Activated CD8-positive, alpha-beta memory T cell treated with anti-CD3 and anti-CD28 coated beads, Interleukin-2, amount 10 ng/mL, durations not matched to agents 7 days and 5 days (primary cell): Measurements from ENCODE around the gene NPRL2. TPM values are rescaled to one million over a fixed set of nuclear protein-coding genes. Genes with fewer than 3 reads are reported as not detected.

Experiments used
- ATAC-seq: fragments of 150-1000 bp; cut with Tn5 transposase; one replicate; pipeline ENCODE4 v1.10.0; 2021; ENCODE audit warnings: moderate library complexity
- CTCF ChIA-PET: fragments of 350-600 bp; sonication (Branson Sonifier 250); formaldehyde crosslinking; loops from one replicate; lab custom pipeline; 2021; ENCODE audit warnings: antibody characterized with exemption; lab: Charles Lee
- DNase-seq: peaks from one replicate; pipeline ENCODE4 v3.0.0-alpha.2; 2020
- H3K27ac Mint-ChIP-seq: one replicate; pipeline ENCODE4 v1.8.0; 2021; ENCODE audit warnings: mild to moderate bottlenecking, mixed read lengths
- H3K27me3 Mint-ChIP-seq: one replicate; pipeline ENCODE4 v1.8.0; 2021; ENCODE audit warnings: mixed read lengths
- H3K36me3 Mint-ChIP-seq: one replicate; pipeline ENCODE4 v1.8.0; 2021; ENCODE audit warnings: mild to moderate bottlenecking, mixed read lengths
- H3K4me1 Mint-ChIP-seq: one replicate; pipeline ENCODE4 v1.8.0; 2021; ENCODE audit warnings: mixed read lengths
- H3K4me3 Mint-ChIP-seq: one replicate; pipeline ENCODE4 v1.8.0; 2021; ENCODE audit warnings: mild to moderate bottlenecking, moderate library complexity, mixed read lengths
- H3K9me3 Mint-ChIP-seq: one replicate; pipeline ENCODE4 v1.8.0; 2022; ENCODE audit warnings: low read depth, mixed read lengths
- total RNA-seq, 2 experiments: library from RNA; stranded (reverse); gene quantifications; one replicate each; pipeline ENCODE4 v1.2.3, GENCODE V29; 2021

NPRL2 gene
- total RNA-seq, 2 experiments from 2014 or later, result 45.3 to 49.7 TPM

DNA sequence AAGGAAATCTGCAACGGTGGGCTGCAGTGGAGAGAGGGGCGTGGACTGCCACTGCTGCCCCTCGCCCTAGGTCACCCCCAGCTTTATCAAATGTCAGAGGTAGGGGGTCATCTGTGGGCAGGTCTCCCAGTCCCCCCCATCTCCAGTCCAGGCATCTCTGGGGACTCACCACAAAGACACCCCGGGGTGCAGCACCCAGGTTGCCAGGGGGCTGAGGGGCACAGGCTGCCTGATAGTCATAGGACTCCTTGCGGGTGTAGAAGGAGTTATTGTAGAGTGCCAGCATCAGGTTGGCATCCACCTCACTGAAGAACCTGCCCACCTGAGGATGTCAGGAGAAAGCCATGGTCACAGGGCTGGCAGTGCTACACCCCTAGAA lies 15.3 kb upstream of the NPRL2 start:
- Mint-ChIP-seq H3K36me3 (no peaks in the 10 kb centered on the region), H3K4me1 (peaks cover 4% of the 10 kb centered on the region), H3K27me3 (no peaks in the 10 kb centered on the region), H3K4me3 (peak overlapping the region; percentile 75), H3K27ac (peak overlapping the region; percentile 79), H3K9me3 (no peaks in the 10 kb centered on the region)
- DNase-seq (no peak), ATAC-seq (no peak)
- CTCF ChIA-PET, result interaction anchor here (0.9 to 1.5 kb wide), 5 partner anchors 19 to 177 kb away, joined by 3 to 4 read pairs (median 4); partner anchors contain the start of gene ZMYND10

DNA sequence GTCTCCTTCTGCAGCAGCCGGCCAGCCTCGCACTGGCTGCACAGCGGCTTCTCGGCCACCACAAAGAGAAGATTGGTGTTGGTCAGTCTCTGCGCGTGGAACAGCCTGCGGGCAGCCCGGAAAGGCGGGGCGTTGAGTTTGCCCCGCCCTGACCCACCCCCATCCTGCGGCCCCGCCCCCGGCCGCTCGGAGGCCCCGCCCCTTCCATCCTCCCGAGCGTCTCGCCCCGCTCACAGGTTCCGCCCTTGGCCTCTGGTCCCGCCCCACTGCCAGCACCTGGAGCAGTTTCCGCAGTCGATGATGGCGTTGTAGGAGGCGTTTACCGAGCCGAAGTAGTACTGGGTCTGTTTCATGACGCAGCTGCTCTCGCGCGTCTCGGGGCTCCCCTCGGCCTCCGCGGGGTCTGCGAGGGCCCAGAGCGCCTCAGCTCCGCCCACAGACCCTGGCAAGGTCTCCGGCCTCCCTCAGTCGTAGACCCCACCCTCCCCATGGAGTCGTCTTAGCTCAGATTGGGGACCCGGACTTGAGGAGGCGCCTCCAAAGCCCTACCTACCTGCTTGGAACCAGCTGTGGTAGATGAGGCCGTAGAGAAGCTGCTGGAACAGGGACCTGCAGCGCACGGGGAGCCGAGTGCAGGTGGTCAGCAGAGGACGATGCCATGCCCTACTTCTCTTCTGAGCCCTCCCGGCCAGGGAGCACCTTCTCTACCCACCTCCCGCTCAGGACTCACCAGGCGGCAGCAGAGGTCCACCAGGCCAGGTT lies 14.7 kb upstream of the NPRL2 start:
- no peaks in the 10 kb centered on the region for H3K9me3 Mint-ChIP-seq
- H3K27ac Mint-ChIP-seq, result peak overlapping the region; percentile 79
- no peaks in the 10 kb centered on the region for H3K36me3 Mint-ChIP-seq
- H3K27me3 Mint-ChIP-seq, result no peaks in the 10 kb centered on the region
- peak overlapping the region; percentile 75 for H3K4me3 Mint-ChIP-seq
- DNase-seq, result peak; percentile 97
- CTCF ChIA-PET, result interaction anchor here (0.9 to 1.3 kb wide), 5 partner anchors 18 to 100 kb away, joined by 3 to 4 read pairs (median 4); partner anchors contain the start of gene ZMYND10
- H3K4me1 Mint-ChIP-seq, result peaks cover 4% of the 10 kb centered on the region
- ATAC-seq, result peak; percentile 99

- no peaks in the 10 kb centered on the region for H3K36me3 Mint-ChIP-seq
- CTCF ChIA-PET, result interaction anchor here (0.9 to 1.3 kb wide), 4 partner anchors 18 to 178 kb away, joined by 3 to 4 read pairs (median 4); partner anchors contain the start of gene ZMYND10
- no peaks in the 10 kb centered on the region for H3K27me3 Mint-ChIP-seq
- H3K27ac Mint-ChIP-seq, result no peak overlapping the region
- peak overlapping the region; percentile 75 for H3K4me3 Mint-ChIP-seq
- no peaks in the 10 kb centered on the region for H3K9me3 Mint-ChIP-seq
- DNase-seq, result no peak
- ATAC-seq, result no peak
- peaks cover 10% of the 10 kb centered on the region for H3K4me1 Mint-ChIP-seq
Observed at GRCh38 chr3:50364573-50365079, 14.1 kb upstream of the NPRL2 start.

GRCh38 chr3:50359760-50360110 lies 9.2 kb upstream of the NPRL2 start:
- CTCF ChIA-PET, result interaction anchor here (0.7 to 2.3 kb wide), 4 partner anchors 9 to 182 kb away, joined by 4 to 6 read pairs (median 4); partner anchors contain the start of genes CYB561D2 and NPRL2
- no peak for ATAC-seq
- no peaks in the 10 kb centered on the region for H3K9me3 Mint-ChIP-seq

GRCh38 chr3:50358911-50359759 lies 8.6 kb upstream of the NPRL2 start, which contains the start of gene TMEM115:
TMEM115 (minus strand) TSS chr3:50359521; CDS start chr3:50359063, 458 bp downstream.
- Mint-ChIP-seq H3K27me3 (no peaks in the 10 kb centered on the region), H3K9me3 (no peaks in the 10 kb centered on the region), H3K4me3 (peak within 1 kb of the TSS; percentile 93), H3K4me1 (peaks cover 43% of the 10 kb centered on the region), H3K36me3 (peaks cover 7% of the 10 kb centered on the region), H3K27ac (peak within 1 kb of the TSS; percentile 89)
- DNase-seq (peak; percentile 99), ATAC-seq (peak; percentile 100)
- CTCF ChIA-PET, result interaction anchor here (0.7 to 2.3 kb wide), 4 partner anchors 8 to 183 kb away, joined by 4 to 6 read pairs (median 4); partner anchors contain the start of genes CYB561D2 and NPRL2

More at GRCh38 chr3:50359760-50360110, 9.2 kb upstream of the NPRL2 start:
- no peak for DNase-seq
- H3K27ac Mint-ChIP-seq, result peak overlapping the region; percentile 89
- no peaks in the 10 kb centered on the region for H3K27me3 Mint-ChIP-seq
- H3K36me3 Mint-ChIP-seq, result peaks cover 2% of the 10 kb centered on the region
- H3K4me3 Mint-ChIP-seq, result peak overlapping the region; percentile 93
- H3K4me1 Mint-ChIP-seq, result peaks cover 39% of the 10 kb centered on the region

GRCh38 chr3:50358355-50358910 lies 7.9 kb upstream of the NPRL2 start:
- H3K36me3 Mint-ChIP-seq, result peaks cover 8% of the 10 kb centered on the region
- DNase-seq, result no peak
- H3K4me1 Mint-ChIP-seq, result peaks cover 44% of the 10 kb centered on the region
- H3K27ac Mint-ChIP-seq, result peak overlapping the region; percentile 84
- ATAC-seq, result no peak
- no peaks in the 10 kb centered on the region for H3K9me3 Mint-ChIP-seq
- CTCF ChIA-PET, result interaction anchor here (2.1 to 2.3 kb wide), 2 partner anchors 11 to 184 kb away, joined by 6 to 20 read pairs; no protein-coding TSS in a partner anchor
- peak overlapping the region; percentile 93 for H3K4me3 Mint-ChIP-seq
- H3K27me3 Mint-ChIP-seq, result no peaks in the 10 kb centered on the region

- H3K27me3 Mint-ChIP-seq, result no peaks in the 10 kb centered on the region
- peak overlapping the region; percentile 45 for H3K27ac Mint-ChIP-seq
- ATAC-seq (no peak), DNase-seq (no peak)
- H3K36me3 Mint-ChIP-seq, result peaks cover 10% of the 10 kb centered on the region
- CTCF ChIA-PET, result interaction anchor here (0.8 to 2.1 kb wide), 7 partner anchors 10 to 185 kb away, joined by 3 to 20 read pairs (median 4); partner anchors contain the start of genes HYAL3, NAA80 and ZMYND10
- no peaks in the 10 kb centered on the region for H3K9me3 Mint-ChIP-seq
- H3K4me3 Mint-ChIP-seq, result peak overlapping the region; percentile 93
- H3K4me1 Mint-ChIP-seq, result peaks cover 47% of the 10 kb centered on the region
Observed at GRCh38 chr3:50357481-50357880, 6.9 kb upstream of the NPRL2 start.

GRCh38 chr3:50356553-50356952 lies 6.0 kb upstream of the NPRL2 start:
- ATAC-seq (no peak), DNase-seq (no peak)
- peak overlapping the region; percentile 45 for H3K27ac Mint-ChIP-seq
- H3K9me3 Mint-ChIP-seq, result no peaks in the 10 kb centered on the region
- H3K4me3 Mint-ChIP-seq, result peak overlapping the region; percentile 13
- peaks cover 51% of the 10 kb centered on the region for H3K4me1 Mint-ChIP-seq
- peaks cover 10% of the 10 kb centered on the region for H3K36me3 Mint-ChIP-seq
- CTCF ChIA-PET, result interaction anchor here (0.7 to 2.1 kb wide), 5 partner anchors 9 to 186 kb away, joined by 3 to 20 read pairs (median 3); partner anchors contain the start of gene ZMYND10
- no peaks in the 10 kb centered on the region for H3K27me3 Mint-ChIP-seq

DNA sequence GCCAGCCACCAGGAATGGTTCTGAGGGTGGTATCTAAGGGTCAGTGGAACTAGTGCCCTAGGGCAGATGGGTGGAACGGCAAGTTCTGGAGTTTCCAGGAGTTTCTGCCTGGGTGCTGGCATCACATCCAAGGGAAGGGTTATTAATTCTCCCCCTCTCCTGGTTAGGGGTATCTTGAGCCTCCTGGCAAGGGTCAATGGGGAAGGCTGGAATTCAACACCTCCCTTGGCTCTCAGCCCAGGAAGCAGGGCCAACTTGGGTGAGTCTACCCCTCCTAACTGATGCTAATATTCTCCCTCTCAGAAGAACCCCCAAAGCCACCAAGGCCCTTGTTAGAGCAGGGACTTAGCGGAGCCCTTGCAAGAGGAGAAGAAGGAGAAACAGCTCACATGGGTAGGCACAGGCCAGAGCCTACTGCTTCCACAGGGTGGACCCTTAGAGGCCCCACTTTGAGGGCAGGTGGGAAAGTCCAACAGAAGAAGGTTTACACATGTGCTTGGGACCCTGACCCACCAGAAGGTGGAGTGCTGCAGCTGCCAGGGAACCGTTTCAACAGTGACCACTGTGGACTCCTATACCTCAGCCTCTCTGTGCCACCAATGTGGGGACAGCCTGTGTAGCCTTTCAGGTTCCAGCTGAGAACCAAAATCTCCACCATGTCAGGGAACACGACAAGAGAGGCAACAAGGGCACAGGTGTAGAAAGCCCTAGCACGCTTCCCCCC lies 5.4 kb upstream of the NPRL2 start:
- H3K27ac Mint-ChIP-seq, result peak overlapping the region; percentile 45
- no peaks in the 10 kb centered on the region for H3K27me3 Mint-ChIP-seq
- peak overlapping the region; percentile 13 for H3K4me3 Mint-ChIP-seq
- CTCF ChIA-PET, result interaction anchor here (0.7 to 2.1 kb wide), 2 partner anchors 8 to 17 kb away, joined by 3 to 20 read pairs; no protein-coding TSS in a partner anchor
- H3K4me1 Mint-ChIP-seq, result peaks cover 57% of the 10 kb centered on the region
- ATAC-seq (no peak), DNase-seq (no peak)
- no peaks in the 10 kb centered on the region for H3K9me3 Mint-ChIP-seq
- H3K36me3 Mint-ChIP-seq, result peaks cover 11% of the 10 kb centered on the region

GRCh38 chr3:50354850-50355249 lies 4.3 kb upstream of the NPRL2 start:
- Mint-ChIP-seq H3K27ac (no peak overlapping the region), H3K4me1 (peaks cover 61% of the 10 kb centered on the region), H3K9me3 (no peaks in the 10 kb centered on the region), H3K36me3 (peaks cover 11% of the 10 kb centered on the region), H3K27me3 (no peaks in the 10 kb centered on the region), H3K4me3 (no peak overlapping the region)
- no peak for ATAC-seq
- no peak for DNase-seq
- CTCF ChIA-PET, result interaction anchor here (0.8 to 1.4 kb wide), 2 partner anchors 14 to 27 kb away, joined by 3 to 5 read pairs; partner anchors contain the start of genes RASSF1 and TUSC2

GRCh38 chr3:50354186-50354764 lies 3.7 kb upstream of the NPRL2 start:
- Mint-ChIP-seq H3K9me3 (no peaks in the 10 kb centered on the region), H3K4me1 (peaks cover 62% of the 10 kb centered on the region), H3K27ac (no peak overlapping the region), H3K36me3 (peaks cover 11% of the 10 kb centered on the region), H3K4me3 (no peak overlapping the region), H3K27me3 (no peaks in the 10 kb centered on the region)
- DNase-seq, result no peak
- no peak for ATAC-seq
- CTCF ChIA-PET, result interaction anchor here (0.8 to 2.3 kb wide), 4 partner anchors 13 to 188 kb away, joined by 3 to 11 read pairs (median 4); partner anchors contain the start of genes RASSF1 and TUSC2
